ENCODE measurements around the gene ZPBP2. TPM values are rescaled to one million over a fixed set of nuclear protein-coding genes. Genes with fewer than 3 reads are reported as not detected.
"Not testable (repeated sequence)": the region's sequence is repeated elsewhere in the genome, so short reads cannot be mapped to it uniquely, and the experiment has no call there.

The ZPBP2 gene
- total RNA-seq, 1 donor from 2014 or later = not detected

GRCh38 chr17:39845052-39845846 lies 22.8 kb upstream of the ZPBP2 start:
- FAIRE-seq = no peak
- H3K27me3 ChIP-seq (ENCODE audit: control insufficient read depth, insufficient read depth, low read length) = peaks cover 1% of the 10 kb centered on the region

GRCh38 chr17:39846205-39846604 lies 21.8 kb upstream of the ZPBP2 start:
- FAIRE-seq = no peak
- DNase-seq (ENCODE audit: low read depth) = no peak
- Histone ChIP-seq H3K4me3 (ENCODE audit: low read depth, low read length) (no peak overlapping the region), H3K27me3 (ENCODE audit: control insufficient read depth, insufficient read depth, low read length) (peaks cover under 1% of the 10 kb centered on the region), H3K36me3 (ENCODE audit: control insufficient read depth, insufficient read depth, low read length) (no peaks in the 10 kb centered on the region)
- TF ChIP-seq CTCF (IDR thresholded peaks at IDR 0.05; ENCODE audit: insufficient read depth, low read length, severe bottlenecking) = no peak

More at GRCh38 chr17:39845052-39845846, 22.8 kb upstream of the ZPBP2 start:
- Histone ChIP-seq H3K4me3 (ENCODE audit: low read depth, low read length) (no peak overlapping the region), H3K36me3 (ENCODE audit: control insufficient read depth, insufficient read depth, low read length) (no peaks in the 10 kb centered on the region)
- peak; percentile 4 for DNase-seq (ENCODE audit: low read depth)
- TF ChIP-seq CTCF (IDR thresholded peaks at IDR 0.05; ENCODE audit: insufficient read depth, low read length, severe bottlenecking) = no peak

GRCh38 chr17:39848600-39848999 lies 19.4 kb upstream of the ZPBP2 start:
- Histone ChIP-seq H3K27me3 (ENCODE audit: control insufficient read depth, insufficient read depth, low read length) (no peaks in the 10 kb centered on the region), H3K4me3 (ENCODE audit: low read depth, low read length) (no peak overlapping the region), H3K36me3 (ENCODE audit: control insufficient read depth, insufficient read depth, low read length) (no peaks in the 10 kb centered on the region)
- FAIRE-seq (no peak), DNase-seq (ENCODE audit: low read depth) (no peak)
- TF ChIP-seq CTCF (IDR thresholded peaks at IDR 0.05; ENCODE audit: insufficient read depth, low read length, severe bottlenecking) = no peak

- H3K4me3 ChIP-seq (ENCODE audit: low read depth, low read length); H3K27me3 ChIP-seq (ENCODE audit: control insufficient read depth, insufficient read depth, low read length); H3K36me3 ChIP-seq (ENCODE audit: control insufficient read depth, insufficient read depth, low read length); DNase-seq (ENCODE audit: low read depth); FAIRE-seq: not testable (repeated sequence)
These were observed 17.8 kb upstream of the ZPBP2 start for GRCh38 chr17:39850186-39850585.

- H3K4me3 ChIP-seq (ENCODE audit: low read depth, low read length) = no peak overlapping the region
- FAIRE-seq = no peak
- no peak for TF ChIP-seq CTCF (IDR thresholded peaks at IDR 0.05; ENCODE audit: insufficient read depth, low read length, severe bottlenecking)
- no peaks in the 10 kb centered on the region for H3K36me3 ChIP-seq (ENCODE audit: control insufficient read depth, insufficient read depth, low read length)
- no peak for DNase-seq (ENCODE audit: low read depth)
- H3K27me3 ChIP-seq (ENCODE audit: control insufficient read depth, insufficient read depth, low read length) = peaks cover 3% of the 10 kb centered on the region
These were observed 15.8 kb upstream of the ZPBP2 start for GRCh38 chr17:39852239-39852638.

- no peak for DNase-seq (ENCODE audit: low read depth)
- Histone ChIP-seq H3K4me3 (ENCODE audit: low read depth, low read length) (no peak overlapping the region), H3K36me3 (ENCODE audit: control insufficient read depth, insufficient read depth, low read length) (no peaks in the 10 kb centered on the region), H3K27me3 (ENCODE audit: control insufficient read depth, insufficient read depth, low read length) (peaks cover 3% of the 10 kb centered on the region)
- FAIRE-seq = no peak
- no peak for TF ChIP-seq CTCF (IDR thresholded peaks at IDR 0.05; ENCODE audit: insufficient read depth, low read length, severe bottlenecking)
These were observed 13.1 kb upstream of the ZPBP2 start for GRCh38 chr17:39854909-39855308.

- DNase-seq (ENCODE audit: low read depth); H3K27me3 ChIP-seq (ENCODE audit: control insufficient read depth, insufficient read depth, low read length); H3K4me3 ChIP-seq (ENCODE audit: low read depth, low read length); FAIRE-seq; H3K36me3 ChIP-seq (ENCODE audit: control insufficient read depth, insufficient read depth, low read length): not testable (repeated sequence)
These were observed 11.9 kb upstream of the ZPBP2 start for GRCh38 chr17:39855911-39856649.

All from bronchial epithelial cell (primary cell).